Measurements from ENCODE around the gene PDCD2L. TPM values are rescaled to one million over a fixed set of nuclear protein-coding genes. Genes with fewer than 3 reads are reported as not detected.

The PDCD2L gene
- polyA plus RNA-seq, 1 of the 3 experiments (the other 2 are of a cell fraction) = 20.8 TPM

GRCh38 chr19:34411216-34411615 is 7.0 kb downstream of the PDCD2L start:
- ChIA-PET POLR2A (no interaction called here), CTCF (interaction anchor here (0.6 to 1.5 kb wide), 3 partner anchors 25 to 32 kb away, joined by 3 to 4 read pairs (median 3); no protein-coding TSS in a partner anchor)
- H3K9me2 ChIP-seq = no peaks in the 10 kb centered on the region
- no peak overlapping the region for H3K9ac ChIP-seq
- WGBS (ENCODE audit: low lambda C conversion rate) = 96% methylated on average over 13 of the region's 13 CpGs
- no peaks in the 10 kb centered on the region; the same call in 1 of the 2 replicates for H3K79me2 ChIP-seq (ENCODE audit: insufficient read depth)
- no peaks in the 10 kb centered on the region for H3K4me1 ChIP-seq (ENCODE audit: control insufficient read depth in 1 of 2, insufficient read depth in 2 of 2, low read depth in 1 of 2, low read length in 1 of 2)
- no peaks in the 10 kb centered on the region for H3K9me3 ChIP-seq
- TF ChIP-seq RXRA (IDR thresholded peaks at IDR 0.05; ENCODE audit: borderline replicate concordance, low read depth) (no peak), TAF1 (IDR thresholded peaks at IDR 0.05; ENCODE audit: borderline replicate concordance, low read depth, low read length) (no peak)
- no peaks in the 10 kb centered on the region for H4K20me1 ChIP-seq (ENCODE audit: insufficient read depth)
- H3K4me2 ChIP-seq = no peak overlapping the region
- no peak for DNase-seq
- H3K36me3 ChIP-seq (replicated peaks in 1 of 2; ENCODE audit: control insufficient read depth in 1 of 2, insufficient read depth in 2 of 2, low read length in 1 of 2) = peaks cover 10 to 22% of the 10 kb centered on the region in 2 experiments
- no peaks in the 10 kb centered on the region for H3K27me3 ChIP-seq (ENCODE audit: insufficient read depth)
- no peak overlapping the region for H2AFZ ChIP-seq (ENCODE audit: low read depth)
- H3K4me3 ChIP-seq (ENCODE audit: low read depth in 2 of 2, low read length in 1 of 2) = no peak overlapping the region
- H3F3A ChIP-seq (replicated peaks; ENCODE audit: insufficient read depth) = peaks cover 1% of the 10 kb centered on the region
- no peak overlapping the region for H3K27ac ChIP-seq (ENCODE audit: low read depth in 2 of 2, low read length in 1 of 2)

GRCh38 chr19:34416021-34416545 is 11.9 kb downstream of the PDCD2L start:
- no peak overlapping the region for H2AFZ ChIP-seq (ENCODE audit: low read depth)
- no peak overlapping the region for H3K27ac ChIP-seq (ENCODE audit: low read depth in 2 of 2, low read length in 1 of 2)
- no peaks in the 10 kb centered on the region for H3K79me2 ChIP-seq (ENCODE audit: insufficient read depth)
- H3F3A ChIP-seq (replicated peaks; ENCODE audit: insufficient read depth) = no peaks in the 10 kb centered on the region
- peaks cover 10 to 17% of the 10 kb centered on the region in 2 experiments for H3K36me3 ChIP-seq (replicated peaks in 1 of 2; ENCODE audit: control insufficient read depth in 1 of 2, insufficient read depth in 2 of 2, low read length in 1 of 2)
- DNase-seq = no peak
- POLR2A ChIA-PET = no interaction called here
- no peak overlapping the region for H3K4me3 ChIP-seq (ENCODE audit: low read depth in 2 of 2, low read length in 1 of 2)
- TF ChIP-seq ZBTB33 (IDR thresholded peaks at IDR 0.05; ENCODE audit: borderline replicate concordance, low read depth) = no peak
- TF ChIP-seq JUND (IDR thresholded peaks at IDR 0.05) = no peak
- TF ChIP-seq FOXM1 (IDR thresholded peaks at IDR 0.05; ENCODE audit: low read depth) = no peak
- TF ChIP-seq YY1 (IDR thresholded peaks at IDR 0.05; ENCODE audit: low read depth) = no peak
- no peak for TF ChIP-seq MAX (IDR thresholded peaks at IDR 0.05; ENCODE audit: low read depth)
- no peak for TF ChIP-seq ELF1 (IDR thresholded peaks at IDR 0.05)
- TF ChIP-seq FOXJ3 (CRISPR knock-in tag; IDR thresholded peaks at IDR 0.05) = no peak
- no peaks in the 10 kb centered on the region for H3K9me3 ChIP-seq
- H3K4me2 ChIP-seq = no peak overlapping the region
- H3K27me3 ChIP-seq (ENCODE audit: insufficient read depth) = no peaks in the 10 kb centered on the region
- H3K4me1 ChIP-seq (ENCODE audit: control insufficient read depth in 1 of 2, insufficient read depth in 2 of 2, low read depth in 1 of 2, low read length in 1 of 2) = no peaks in the 10 kb centered on the region
- WGBS (ENCODE audit: low lambda C conversion rate) = 91% methylated on average over 7 of the region's 7 CpGs
- no peaks in the 10 kb centered on the region for H3K9me2 ChIP-seq
- no peaks in the 10 kb centered on the region for H4K20me1 ChIP-seq (ENCODE audit: insufficient read depth)
- CTCF ChIA-PET = interaction anchor here (1.2 to 2.7 kb wide), 3 partner anchors 11 to 16 kb away, joined by 6 to 7 read pairs (median 7); no protein-coding TSS in a partner anchor
- H3K9ac ChIP-seq = no peak overlapping the region

- Histone ChIP-seq H3K79me2 (ENCODE audit: insufficient read depth) (no peaks in the 10 kb centered on the region), H3K36me3 (replicated peaks in 1 of 2; ENCODE audit: control insufficient read depth in 1 of 2, insufficient read depth in 2 of 2, low read length in 1 of 2) (peaks cover 17 to 22% of the 10 kb centered on the region in 2 experiments), H3K4me3 (ENCODE audit: low read depth in 2 of 2, low read length in 1 of 2) (no peak overlapping the region), H3K9me2 (no peaks in the 10 kb centered on the region), H3F3A (replicated peaks; ENCODE audit: insufficient read depth) (no peaks in the 10 kb centered on the region), H3K27me3 (ENCODE audit: insufficient read depth) (no peaks in the 10 kb centered on the region), H2AFZ (ENCODE audit: low read depth) (no peak overlapping the region), H3K9ac (no peak overlapping the region), H3K9me3 (no peaks in the 10 kb centered on the region), H3K4me2 (no peak overlapping the region), H4K20me1 (ENCODE audit: insufficient read depth) (no peaks in the 10 kb centered on the region), H3K27ac (ENCODE audit: low read depth in 2 of 2, low read length in 1 of 2) (no peak overlapping the region), H3K4me1 (ENCODE audit: control insufficient read depth in 1 of 2, insufficient read depth in 2 of 2, low read depth in 1 of 2, low read length in 1 of 2) (no peaks in the 10 kb centered on the region)
- CTCF ChIA-PET = no interaction called here
- DNase-seq = no peak
- POLR2A ChIA-PET = no interaction called here
- 99% methylated on average over 4 of the region's 4 CpGs for WGBS (ENCODE audit: low lambda C conversion rate)
- TF ChIP-seq RFX5 (IDR thresholded peaks at IDR 0.05; ENCODE audit: low read length) = no peak
- TF ChIP-seq USF1 (IDR thresholded peaks at IDR 0.05; ENCODE audit: borderline replicate concordance, low read depth) = no peak
- TF ChIP-seq PBX3 (IDR thresholded peaks at IDR 0.05) = no peak
- no peak for TF ChIP-seq MXI1 (IDR thresholded peaks at IDR 0.05; ENCODE audit: low read depth, low read length)
- TF ChIP-seq EZH2phosphoT487 (IDR thresholded peaks at IDR 0.05; ENCODE audit: borderline replicate concordance, low read depth) = no peak
- no peak for TF ChIP-seq ELF1 (IDR thresholded peaks at IDR 0.05)
- TF ChIP-seq TCF12 (IDR thresholded peaks at IDR 0.05) = no peak
- no peak for TF ChIP-seq USF2 (IDR thresholded peaks at IDR 0.05; ENCODE audit: borderline replicate concordance, low read depth, low read length)
These were observed 14.1 kb downstream of the PDCD2L start for GRCh38 chr19:34418300-34418699.

Measured in SK-N-SH (cell line).